CD4-positive, alpha-beta T cell (primary cell): Measurements from ENCODE around the gene SGTB. TPM values are rescaled to one million over a fixed set of nuclear protein-coding genes. Genes with fewer than 3 reads are reported as not detected.

Source experiments
- ATAC-seq: fragments of 200-7000 bp; cut with Tn5 transposase; one replicate; pipeline ENCODE4 v1.10.0; 2022; ENCODE audit warnings: mild to moderate bottlenecking; ENCODE audit not compliant: poor library complexity
- CTCF ChIA-PET: fragments of 350-600 bp; sonication (Branson Sonifier 250); formaldehyde crosslinking; loops from one replicate; lab custom pipeline; 2021; ENCODE audit warnings: antibody characterized with exemption, inconsistent platforms; lab: Charles Lee
- POLR2A ChIA-PET: fragments of 350-600 bp; sonication (Branson Sonifier 250); formaldehyde crosslinking; loops from one replicate; lab custom pipeline; 2021; ENCODE audit warnings: antibody characterized with exemption, inconsistent platforms; lab: Charles Lee
- DNase-seq, 14 experiments: peaks; one replicate each; pipeline ENCODE4 v3.0.0-alpha.2; 2013 to 2020; ENCODE audit warnings: mixed read lengths in 2 of 14
- H3K27ac ChIP-seq, 2 donors: one replicate each; pipeline versions ENCODE4 v1.5.1 to v1.7.0; 2013; ENCODE audit warnings: low read length in 2 of 2, low read depth in 1 of 2, mild to moderate bottlenecking in 1 of 2
- H3K27me3 ChIP-seq, 2 experiments: 1 replicate in 1 of 2; 2 replicates in 1 of 2; pipeline versions ENCODE4 v1.6.1 to v1.7.0; 2013; ENCODE audit warnings: low read length in 2 of 2, control low read depth in 1 of 2, mild to moderate bottlenecking in 1 of 2, moderate library complexity in 1 of 2; ENCODE audit not compliant: insufficient read depth in 2 of 2, control insufficient read depth in 1 of 2
- H3K36me3 ChIP-seq: one replicate; pipeline ENCODE4 v1.6.1; 2013; ENCODE audit warnings: low read length, control low read depth; ENCODE audit not compliant: insufficient read depth
- H3K4me1 ChIP-seq: one replicate; pipeline ENCODE4 v1.6.1; 2013; ENCODE audit warnings: low read length, control low read depth; ENCODE audit not compliant: insufficient read depth
- H3K4me3 ChIP-seq: one replicate; pipeline ENCODE4 v1.5.1; 2013; ENCODE audit warnings: mild to moderate bottlenecking, low read length, moderate library complexity
- H3K9me3 ChIP-seq, 2 experiments: 1 replicate in 1 of 2; 2 replicates in 1 of 2; pipeline versions ENCODE4 v1.6.1 to v1.7.0; 2013; ENCODE audit warnings: low read length in 2 of 2, mild to moderate bottlenecking in 2 of 2, control low read depth in 1 of 2, moderate library complexity in 1 of 2; ENCODE audit not compliant: control insufficient read depth in 1 of 2, insufficient read depth in 1 of 2
- H3K27ac Mint-ChIP-seq: one replicate; pipeline ENCODE4 v1.8.0; 2020; ENCODE audit warnings: mixed read lengths
- H3K27me3 Mint-ChIP-seq: one replicate; pipeline ENCODE4 v1.8.0; 2021; ENCODE audit warnings: mixed read lengths
- H3K36me3 Mint-ChIP-seq: one replicate; pipeline ENCODE4 v1.8.0; 2021; ENCODE audit warnings: low read depth, mixed read lengths
- H3K4me1 Mint-ChIP-seq: one replicate; pipeline ENCODE4 v1.8.0; 2021; ENCODE audit warnings: low read depth, mixed read lengths
- H3K4me3 Mint-ChIP-seq: one replicate; pipeline ENCODE4 v1.8.0; 2020; ENCODE audit warnings: mild to moderate bottlenecking, mixed read lengths
- H3K9me3 Mint-ChIP-seq: one replicate; pipeline ENCODE4 v1.8.0; 2020; ENCODE audit warnings: mixed read lengths
- intact Hi-C, 2 experiments: fragments of 100-400 bp; cut with DNase I in 1 of 2; cut with micrococcal nuclease in 1 of 2; formaldehyde crosslinking; loops; one replicate each; pipeline versions ENCODE4 v1.15.1 to v1.9.0; 2023 to 2025; cut with DNase I, micrococcal nuclease
- total RNA-seq, 174 experiments: library from RNA in 2 of 174; stranded (reverse) in 2 of 174; gene quantifications; one replicate each; pipeline ENCODE4 v1.2.3 and lab custom pipeline; 2021 to 2026
- TF ChIP-seq, protein P1 (sequence below): fragments of 200-600 bp; IDR thresholded peaks from one replicate; pipeline ENCODE4 v1.8.0; 2022; ENCODE audit warnings: antibody characterized with exemption, mild to moderate bottlenecking

SGTB gene
- total RNA-seq, 2 experiments from 2014 or later, result 84.2 to 93.7 TPM

DNA sequence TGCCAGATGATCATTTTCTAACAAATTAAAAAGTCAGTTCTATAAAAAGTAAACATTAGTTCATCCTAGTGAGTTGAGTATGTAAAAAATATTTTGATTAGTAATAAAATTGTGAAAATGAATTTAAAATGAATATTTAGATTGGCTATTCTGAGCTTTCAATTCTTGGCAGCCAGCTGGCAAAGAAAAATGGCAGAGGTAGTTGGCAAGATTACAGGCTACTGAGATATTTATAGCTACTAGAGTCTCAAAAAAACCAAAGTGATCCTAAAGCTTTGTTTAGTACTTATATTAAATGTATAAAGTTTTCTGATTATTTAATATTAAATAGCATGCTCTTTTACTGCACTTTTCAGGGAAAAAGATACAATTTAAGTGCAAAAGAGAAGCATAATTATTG, 25.0 kb downstream of the SGTB start:
- Mint-ChIP-seq H3K36me3 (peaks cover 66% of the 10 kb centered on the region), H3K4me1 (peaks cover 12% of the 10 kb centered on the region), H3K9me3 (no peaks in the 10 kb centered on the region), H3K27me3 (no peaks in the 10 kb centered on the region), H3K27ac (no peak overlapping the region), H3K4me3 (no peak overlapping the region)
- Histone ChIP-seq H3K9me3 (no peaks in the 10 kb centered on the region), H3K27me3 (no peaks in the 10 kb centered on the region), H3K4me3 (no peak overlapping the region), H3K27ac (no peak overlapping the region), H3K4me1 (no peaks in the 10 kb centered on the region), H3K36me3 (peaks cover 60% of the 10 kb centered on the region)
- POLR2A ChIA-PET, result no interaction called here
- intact Hi-C loops, result no loop called here
- ATAC-seq, result no peak
- DNase-seq, result no peak
- CTCF ChIA-PET, result no interaction called here
- TF ChIP-seq, protein P1, sequence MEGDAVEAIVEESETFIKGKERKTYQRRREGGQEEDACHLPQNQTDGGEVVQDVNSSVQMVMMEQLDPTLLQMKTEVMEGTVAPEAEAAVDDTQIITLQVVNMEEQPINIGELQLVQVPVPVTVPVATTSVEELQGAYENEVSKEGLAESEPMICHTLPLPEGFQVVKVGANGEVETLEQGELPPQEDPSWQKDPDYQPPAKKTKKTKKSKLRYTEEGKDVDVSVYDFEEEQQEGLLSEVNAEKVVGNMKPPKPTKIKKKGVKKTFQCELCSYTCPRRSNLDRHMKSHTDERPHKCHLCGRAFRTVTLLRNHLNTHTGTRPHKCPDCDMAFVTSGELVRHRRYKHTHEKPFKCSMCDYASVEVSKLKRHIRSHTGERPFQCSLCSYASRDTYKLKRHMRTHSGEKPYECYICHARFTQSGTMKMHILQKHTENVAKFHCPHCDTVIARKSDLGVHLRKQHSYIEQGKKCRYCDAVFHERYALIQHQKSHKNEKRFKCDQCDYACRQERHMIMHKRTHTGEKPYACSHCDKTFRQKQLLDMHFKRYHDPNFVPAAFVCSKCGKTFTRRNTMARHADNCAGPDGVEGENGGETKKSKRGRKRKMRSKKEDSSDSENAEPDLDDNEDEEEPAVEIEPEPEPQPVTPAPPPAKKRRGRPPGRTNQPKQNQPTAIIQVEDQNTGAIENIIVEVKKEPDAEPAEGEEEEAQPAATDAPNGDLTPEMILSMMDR, result no peak

DNA sequence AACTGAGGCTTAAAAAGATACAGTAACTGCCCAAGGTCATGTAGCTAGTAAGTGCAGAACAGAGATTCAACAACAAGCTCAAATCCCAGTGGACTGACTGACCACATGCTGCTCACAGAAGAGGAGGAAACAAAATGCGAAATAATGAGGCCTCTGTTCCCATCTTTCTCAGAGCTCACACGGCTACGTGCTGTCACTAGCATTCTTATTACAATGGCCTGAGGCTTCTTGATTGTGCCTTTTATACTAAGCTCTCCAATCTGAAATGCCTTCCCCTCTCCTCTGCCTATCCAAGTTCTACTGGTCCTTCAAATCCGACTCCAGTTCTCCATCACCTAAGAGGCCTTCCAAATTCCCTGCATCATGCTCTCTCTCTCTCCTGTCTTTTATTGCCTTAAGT, 26.0 kb downstream of the SGTB start:
- Histone ChIP-seq H3K4me3 (no peak overlapping the region), H3K27ac (no peak overlapping the region), H3K9me3 (no peaks in the 10 kb centered on the region), H3K4me1 (no peaks in the 10 kb centered on the region), H3K36me3 (peaks cover 58% of the 10 kb centered on the region), H3K27me3 (no peaks in the 10 kb centered on the region)
- TF ChIP-seq, protein P1, result no peak
- ChIA-PET CTCF (interaction anchor here (1.2 kb wide), 1 partner anchor 33 kb away, joined by 3 read pairs; no protein-coding TSS in a partner anchor), POLR2A (interaction anchor here (1.1 kb wide), 1 partner anchor 23 kb away, joined by 3 read pairs; no protein-coding TSS in a partner anchor)
- H3K27me3 Mint-ChIP-seq, result no peaks in the 10 kb centered on the region
- DNase-seq (no peak), ATAC-seq (no peak)
- no peak overlapping the region for H3K4me3 Mint-ChIP-seq
- H3K27ac Mint-ChIP-seq, result no peak overlapping the region
- H3K36me3 Mint-ChIP-seq, result peaks cover 64% of the 10 kb centered on the region
- peaks cover 15% of the 10 kb centered on the region for H3K4me1 Mint-ChIP-seq
- intact Hi-C loops, result no loop called here
- no peaks in the 10 kb centered on the region for H3K9me3 Mint-ChIP-seq

DNA sequence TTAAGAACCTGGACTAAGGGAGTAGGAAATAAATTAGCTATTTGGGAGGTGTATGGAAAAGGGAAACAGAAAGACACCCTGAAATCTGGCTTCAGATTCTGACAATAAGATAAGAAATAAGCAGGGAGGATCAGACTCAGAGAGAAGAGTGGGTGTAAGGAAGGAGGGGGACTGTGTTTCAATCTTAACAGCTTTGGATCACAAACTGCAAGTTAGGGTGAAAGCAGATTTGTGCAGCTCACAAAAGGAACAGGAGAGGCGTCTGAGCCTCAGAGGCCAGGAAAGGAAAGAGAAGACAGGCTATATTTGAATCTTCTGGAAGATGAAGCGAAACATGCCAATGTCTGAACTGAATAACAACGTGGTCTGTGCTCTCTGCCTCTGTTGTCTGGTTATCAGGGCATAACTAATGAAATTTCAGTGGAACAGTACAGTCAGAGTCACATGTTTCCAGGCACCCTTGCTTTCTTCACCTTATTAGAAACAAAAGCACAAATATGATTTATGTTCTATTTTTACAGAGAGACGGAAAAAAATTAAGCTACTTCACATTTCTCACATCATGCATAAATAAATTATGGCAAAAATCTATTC, 26.6 kb downstream of the SGTB start:
- Histone ChIP-seq H3K4me3 (no peak overlapping the region), H3K9me3 (no peaks in the 10 kb centered on the region), H3K27me3 (no peaks in the 10 kb centered on the region), H3K27ac (no peak overlapping the region), H3K36me3 (peaks cover 63% of the 10 kb centered on the region), H3K4me1 (no peaks in the 10 kb centered on the region)
- ChIA-PET POLR2A (interaction anchor here (1.1 kb wide), 1 partner anchor 23 kb away, joined by 3 read pairs; no protein-coding TSS in a partner anchor), CTCF (interaction anchor here (1.2 kb wide), 1 partner anchor 34 kb away, joined by 3 read pairs; no protein-coding TSS in a partner anchor)
- peaks cover 17% of the 10 kb centered on the region for H3K4me1 Mint-ChIP-seq
- H3K27me3 Mint-ChIP-seq, result no peaks in the 10 kb centered on the region
- no peaks in the 10 kb centered on the region for H3K9me3 Mint-ChIP-seq
- DNase-seq, result no peak
- TF ChIP-seq, protein P1, result no peak
- H3K4me3 Mint-ChIP-seq, result no peak overlapping the region
- H3K36me3 Mint-ChIP-seq, result peaks cover 64% of the 10 kb centered on the region
- intact Hi-C loops, result no loop called here
- ATAC-seq, result no peak
- H3K27ac Mint-ChIP-seq, result no peak overlapping the region
